Fibroblast of villous mesenchyme (primary cell): Measurements from ENCODE around the gene ABCA4. TPM values are rescaled to one million over a fixed set of nuclear protein-coding genes. Genes with fewer than 3 reads are reported as not detected.
"Not testable (repeated sequence)": the region's sequence is repeated elsewhere in the genome, so short reads cannot be mapped to it uniquely, and the experiment has no call there.

Experiments
- DNase-seq: peaks from one replicate; pipeline ENCODE4 v3.0.0-alpha.2; 2010; ENCODE audit warnings: low read depth
- H3K4me3 ChIP-seq: 2 replicates; pipeline ENCODE4 v1.5.1; 2011; ENCODE audit warnings: low read depth, mild to moderate bottlenecking, low read length
- total RNA-seq: library from RNA; depleted of rRNA; stranded (reverse); fragments of >200 nt; gene quantifications from 2 replicates; pipeline ENCODE4 v1.2.3, GENCODE V29; 2012
- TF ChIP-seq, protein P1 (sequence below): IDR thresholded peaks from 2 replicates; pipeline ENCODE4 v1.5.1; 2012; ENCODE audit warnings: low read depth, mild to moderate bottlenecking, low read length; ENCODE audit not compliant: insufficient read depth

Gene ABCA4
- total RNA-seq, 1 donor = 0.43 TPM

DNA sequence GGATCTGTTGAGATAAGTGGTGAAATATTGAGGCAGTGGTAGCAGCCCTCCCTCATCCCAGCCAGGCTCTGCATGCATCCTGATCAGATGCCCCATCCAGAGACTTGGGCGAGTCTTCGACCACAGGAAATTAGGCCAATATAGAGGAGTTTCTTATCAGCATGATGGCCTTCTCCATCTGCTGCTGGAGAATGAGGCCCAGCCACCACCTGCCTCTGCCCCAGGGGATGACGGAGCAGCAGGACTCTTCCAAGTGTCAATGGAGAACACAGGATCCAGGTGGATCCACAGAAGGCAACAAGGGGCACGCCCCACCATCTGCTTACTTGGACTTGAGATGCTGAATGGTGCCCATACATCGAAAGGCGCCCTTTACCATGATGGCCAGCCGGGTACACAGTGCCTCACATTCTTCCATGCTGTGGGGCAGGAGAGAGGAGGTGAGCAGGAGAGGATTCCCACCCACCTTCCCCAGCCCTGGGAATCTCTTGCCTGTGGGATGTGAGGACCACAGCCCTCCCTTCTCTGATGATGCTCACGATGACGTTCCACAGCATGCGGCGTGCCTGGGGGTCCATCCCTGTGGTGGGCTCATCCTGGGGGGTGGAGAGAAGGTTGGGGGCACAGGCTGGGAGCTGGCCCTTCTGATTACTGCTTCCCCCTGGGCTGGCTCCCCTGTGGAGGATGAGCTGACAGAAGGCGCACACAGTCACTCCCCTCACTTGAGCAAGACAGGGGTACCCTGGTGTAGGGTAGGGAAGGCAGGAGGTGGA, 120.3 kb downstream of the ABCA4 start:
- TF ChIP-seq, protein P1, sequence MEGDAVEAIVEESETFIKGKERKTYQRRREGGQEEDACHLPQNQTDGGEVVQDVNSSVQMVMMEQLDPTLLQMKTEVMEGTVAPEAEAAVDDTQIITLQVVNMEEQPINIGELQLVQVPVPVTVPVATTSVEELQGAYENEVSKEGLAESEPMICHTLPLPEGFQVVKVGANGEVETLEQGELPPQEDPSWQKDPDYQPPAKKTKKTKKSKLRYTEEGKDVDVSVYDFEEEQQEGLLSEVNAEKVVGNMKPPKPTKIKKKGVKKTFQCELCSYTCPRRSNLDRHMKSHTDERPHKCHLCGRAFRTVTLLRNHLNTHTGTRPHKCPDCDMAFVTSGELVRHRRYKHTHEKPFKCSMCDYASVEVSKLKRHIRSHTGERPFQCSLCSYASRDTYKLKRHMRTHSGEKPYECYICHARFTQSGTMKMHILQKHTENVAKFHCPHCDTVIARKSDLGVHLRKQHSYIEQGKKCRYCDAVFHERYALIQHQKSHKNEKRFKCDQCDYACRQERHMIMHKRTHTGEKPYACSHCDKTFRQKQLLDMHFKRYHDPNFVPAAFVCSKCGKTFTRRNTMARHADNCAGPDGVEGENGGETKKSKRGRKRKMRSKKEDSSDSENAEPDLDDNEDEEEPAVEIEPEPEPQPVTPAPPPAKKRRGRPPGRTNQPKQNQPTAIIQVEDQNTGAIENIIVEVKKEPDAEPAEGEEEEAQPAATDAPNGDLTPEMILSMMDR = no peak
- H3K4me3 ChIP-seq = no peak overlapping the region
- DNase-seq = no peak

DNA sequence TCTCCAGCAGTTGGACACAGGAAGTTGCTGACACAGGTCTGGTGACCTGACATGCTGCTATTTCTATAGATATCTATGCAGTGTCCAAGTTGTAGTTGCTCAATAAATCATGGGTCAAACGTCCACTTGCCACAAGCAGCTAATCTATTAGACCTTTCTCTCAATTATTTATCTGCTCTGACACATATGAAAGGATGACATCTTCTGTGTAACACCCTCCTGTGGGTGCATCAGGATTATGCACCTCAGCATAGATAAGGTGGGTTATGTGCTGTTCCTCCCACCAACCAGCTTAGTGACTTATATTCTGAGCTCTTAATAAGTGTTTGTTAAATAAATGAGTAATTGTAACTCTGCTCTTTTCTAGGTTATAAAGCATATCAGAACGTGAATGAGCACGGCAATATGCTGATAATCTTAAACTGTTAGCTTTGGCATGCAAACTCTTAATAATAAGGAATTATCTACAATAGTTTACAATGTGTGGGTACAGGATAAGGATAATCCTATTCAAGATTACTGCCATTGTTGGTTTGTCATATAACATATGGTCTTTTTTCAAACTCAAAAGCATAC, 121.0 kb downstream of the ABCA4 start:
- no peak overlapping the region for H3K4me3 ChIP-seq
- TF ChIP-seq, protein P1 = no peak
- no peak for DNase-seq

DNA sequence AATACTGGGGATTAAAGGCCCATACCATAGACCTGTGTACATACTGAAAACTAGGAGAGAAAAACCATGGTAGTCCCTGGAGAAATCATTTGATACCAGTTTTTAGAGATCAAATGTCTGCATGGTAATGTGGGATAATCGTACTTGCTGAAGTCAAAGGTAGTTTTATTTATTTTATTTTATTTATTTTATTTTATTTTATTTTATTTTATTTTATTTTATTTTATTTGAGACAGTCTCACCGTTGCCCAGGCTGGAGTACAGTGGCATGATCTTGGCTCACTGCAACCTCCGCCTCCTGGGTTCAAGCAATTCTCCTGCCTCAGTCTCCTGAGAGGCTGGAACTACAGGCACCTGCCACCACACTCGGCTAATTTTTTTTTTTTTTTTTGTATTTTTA, 122.4 kb downstream of the ABCA4 start:
- DNase-seq, H3K4me3 ChIP-seq: not testable (repeated sequence)

DNA sequence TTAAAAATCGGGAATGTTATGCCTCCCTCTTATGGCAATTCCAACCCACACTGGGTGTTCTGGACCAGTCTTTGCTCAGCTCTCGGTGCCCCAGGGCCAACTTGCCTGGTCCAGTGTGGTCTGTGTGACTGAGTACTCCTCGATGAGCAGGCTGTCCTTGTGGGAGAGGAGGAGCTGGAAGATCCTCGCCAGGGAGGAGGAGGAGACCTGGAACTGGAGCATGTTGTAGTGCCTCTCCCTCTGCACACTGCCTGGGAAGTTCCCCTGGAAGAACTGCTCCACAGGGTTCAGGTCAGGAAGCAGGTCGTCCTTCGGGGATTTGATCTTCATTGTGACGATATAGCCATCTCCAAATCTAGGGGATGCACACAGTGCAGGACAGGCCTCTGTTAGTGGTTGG, 123.2 kb downstream of the ABCA4 start:
- DNase-seq = no peak
- TF ChIP-seq, protein P1 = no peak
- H3K4me3 ChIP-seq = no peak overlapping the region

DNA sequence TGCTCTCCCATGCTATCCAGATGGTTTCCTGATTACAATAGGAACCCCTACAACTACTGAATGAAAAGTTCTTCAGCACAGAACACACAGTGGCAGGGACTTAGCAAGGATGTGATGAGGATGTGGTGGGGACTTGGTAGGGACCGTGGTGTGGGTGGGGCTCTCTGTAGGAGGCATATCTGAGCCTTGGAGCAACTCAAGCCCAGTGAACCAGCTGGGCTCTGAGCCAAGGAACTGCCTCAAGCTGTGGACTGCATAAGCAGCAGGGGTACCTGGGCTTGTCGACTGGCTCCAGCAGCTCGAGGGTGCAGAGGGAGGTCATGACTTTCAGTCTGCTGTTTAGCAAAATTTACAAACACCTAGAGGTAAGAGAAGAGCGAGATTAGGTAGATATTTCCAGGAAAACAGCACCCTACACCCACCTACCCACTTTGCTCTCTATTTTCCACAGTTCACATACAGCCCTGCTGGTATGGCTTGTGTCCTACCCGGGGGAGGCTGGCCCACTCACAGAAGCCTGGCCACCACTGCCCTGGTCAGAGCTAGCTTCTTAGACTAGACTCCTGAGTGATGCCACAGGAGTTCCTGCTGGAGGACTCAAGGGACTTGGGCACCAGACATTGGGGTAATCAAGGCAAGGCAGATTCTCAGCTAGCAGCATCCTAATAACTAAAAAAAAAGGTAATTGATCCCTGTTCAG, 125.0 kb downstream of the ABCA4 start:
- TF ChIP-seq, protein P1 = no peak
- no peak for DNase-seq
- H3K4me3 ChIP-seq = no peak overlapping the region

DNA sequence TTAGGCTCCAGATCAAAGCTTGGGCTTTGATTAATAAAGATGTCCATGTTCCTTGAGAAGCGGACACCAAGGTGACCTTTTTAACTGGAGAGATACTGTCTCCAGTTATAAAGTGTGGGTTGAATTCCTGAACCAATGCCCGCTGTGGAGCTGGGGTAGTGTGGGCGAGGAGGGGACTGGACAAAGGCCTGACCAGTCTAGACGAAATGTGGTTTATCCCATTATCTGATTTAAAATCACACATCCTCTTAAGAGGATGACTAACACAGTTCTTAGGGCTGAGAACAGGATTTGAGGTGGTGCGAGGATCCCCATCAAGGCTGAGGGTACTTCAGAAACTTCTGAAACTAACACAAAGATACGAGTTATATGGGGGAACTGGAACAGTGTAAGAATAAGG, 127.2 kb downstream of the ABCA4 start:
- TF ChIP-seq, protein P1 = no peak
- DNase-seq = peak; percentile 45
- no peak overlapping the region for H3K4me3 ChIP-seq

DNA sequence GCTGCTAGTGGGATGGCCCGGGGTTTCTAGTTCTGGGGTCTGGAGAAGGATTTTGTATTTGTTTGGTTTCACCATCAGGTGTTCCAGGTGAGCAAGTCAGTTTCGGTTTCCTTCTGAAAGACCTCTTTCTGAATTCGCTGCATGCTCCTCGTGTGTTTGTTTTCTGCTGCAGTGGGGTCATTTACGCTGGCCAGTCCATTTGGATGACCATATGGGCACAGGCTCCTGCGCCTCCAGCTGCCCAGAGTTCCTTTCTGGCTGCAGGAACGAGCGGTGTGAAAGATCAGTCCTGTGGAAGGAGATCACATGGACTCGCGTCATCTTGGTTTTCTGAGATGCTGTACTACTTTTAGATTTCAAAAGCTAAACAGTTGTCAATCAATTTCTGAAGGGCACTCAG, 128.0 kb downstream of the ABCA4 start:
- no peak for DNase-seq
- TF ChIP-seq, protein P1 = no peak
- no peak overlapping the region for H3K4me3 ChIP-seq
